GM19023 (cell line): ENCODE data around the gene LCN2.
A peak's percentile ranks its signal among the peaks of the same experiment; 100 is the strongest.

Source experiments
- ATAC-seq: cut with Tn5 transposase; IDR thresholded peaks from one replicate; pipeline ENCODE4 v1.9.1; 2021; ENCODE audit warnings: mild to moderate bottlenecking, moderate library complexity; ENCODE audit not compliant: unreplicated experiment

LCN2 gene

GRCh38 chr9:128114326-128115186, 34.7 kb upstream of the LCN2 start:
- no peak for ATAC-seq

GRCh38 chr9:128115187-128116103, 33.8 kb upstream of the LCN2 start:
- ATAC-seq: no peak

- no peak for ATAC-seq
These were observed 32.9 kb upstream of the LCN2 start for GRCh38 chr9:128116104-128117083.

- peak; percentile 60 for ATAC-seq
These were observed 31.4 kb upstream of the LCN2 start for GRCh38 chr9:128117613-128118471.

GRCh38 chr9:128118472-128118857, 30.8 kb upstream of the LCN2 start:
- ATAC-seq: no peak

- no peak for ATAC-seq
These were observed 30.1 kb upstream of the LCN2 start for GRCh38 chr9:128118971-128119665.

- ATAC-seq: no peak
These were observed 29.1 kb upstream of the LCN2 start for GRCh38 chr9:128120061-128120740.

GRCh38 chr9:128120741-128121465, 28.4 kb upstream of the LCN2 start:
- no peak for ATAC-seq

GRCh38 chr9:128121466-128121810, 27.8 kb upstream of the LCN2 start:
- no peak for ATAC-seq

GRCh38 chr9:128121924-128122808, 27.1 kb upstream of the LCN2 start:
- ATAC-seq: no peak

- ATAC-seq: no peak
These were observed 26.5 kb upstream of the LCN2 start for GRCh38 chr9:128122809-128123175.

- ATAC-seq: no peak
These were observed 25.7 kb upstream of the LCN2 start for GRCh38 chr9:128123451-128124080.

GRCh38 chr9:128124451-128124850, 24.8 kb upstream of the LCN2 start:
- no peak for ATAC-seq

- no peak for ATAC-seq
These were observed 24.2 kb upstream of the LCN2 start for GRCh38 chr9:128124873-128125579.

- ATAC-seq: no peak
These were observed 23.5 kb upstream of the LCN2 start for GRCh38 chr9:128125580-128126354.
